ENCODE measurements around the gene PDE8B. TPM values are rescaled to one million over a fixed set of nuclear protein-coding genes. Genes with fewer than 3 reads are reported as not detected.

The PDE8B gene
- total RNA-seq, 1 donor from 2014 or later, result 4.9 TPM

GRCh38 chr5:77250021-77250420 is 39.5 kb downstream of the PDE8B start:
- Histone ChIP-seq H3K27ac (no peak overlapping the region), H3K4me1 (no peaks in the 10 kb centered on the region), H3K36me3 (no peaks in the 10 kb centered on the region), H3K4me3 (no peak overlapping the region), H3K27me3 (no peaks in the 10 kb centered on the region), H3K9me3 (no peaks in the 10 kb centered on the region)
- no peak for TF ChIP-seq CTCF (IDR thresholded peaks at IDR 0.05)
- intact Hi-C loops (cut with DNase I), result no loop called here
- ATAC-seq (no peak), DNase-seq (no peak)

- Histone ChIP-seq H3K4me1 (no peaks in the 10 kb centered on the region), H3K9me3 (no peaks in the 10 kb centered on the region), H3K36me3 (no peaks in the 10 kb centered on the region), H3K4me3 (no peak overlapping the region), H3K27me3 (no peaks in the 10 kb centered on the region), H3K27ac (no peak overlapping the region)
- TF ChIP-seq CTCF (IDR thresholded peaks at IDR 0.05), result no peak
- intact Hi-C loops (cut with DNase I), result no loop called here
- ATAC-seq, result no peak
- DNase-seq, result no peak
Observed at GRCh38 chr5:77251921-77252320, 41.4 kb downstream of the PDE8B start.

GRCh38 chr5:77255617-77256016 is 45.1 kb downstream of the PDE8B start:
- DNase-seq (no peak), ATAC-seq (peak; percentile 75)
- Histone ChIP-seq H3K9me3 (no peaks in the 10 kb centered on the region), H3K4me3 (no peak overlapping the region), H3K36me3 (no peaks in the 10 kb centered on the region), H3K4me1 (no peaks in the 10 kb centered on the region), H3K27ac (no peak overlapping the region), H3K27me3 (no peaks in the 10 kb centered on the region)
- no peak for TF ChIP-seq CTCF (IDR thresholded peaks at IDR 0.05)
- intact Hi-C loops (cut with DNase I), result no loop called here

- no peaks in the 10 kb centered on the region for H3K4me1 ChIP-seq
- intact Hi-C loops (cut with DNase I), result no loop called here
- DNase-seq, result no peak
- H3K9me3 ChIP-seq, result no peaks in the 10 kb centered on the region
- H3K27ac ChIP-seq, result no peak overlapping the region
- no peak for ATAC-seq
- H3K4me3 ChIP-seq, result no peak overlapping the region
- no peaks in the 10 kb centered on the region for H3K27me3 ChIP-seq
- TF ChIP-seq CTCF (IDR thresholded peaks at IDR 0.05), result no peak
- H3K36me3 ChIP-seq, result no peaks in the 10 kb centered on the region
Observed at GRCh38 chr5:77256406-77256805, 45.9 kb downstream of the PDE8B start.

- Histone ChIP-seq H3K27me3 (no peaks in the 10 kb centered on the region), H3K36me3 (no peaks in the 10 kb centered on the region), H3K9me3 (no peaks in the 10 kb centered on the region), H3K27ac (no peak overlapping the region), H3K4me3 (no peak overlapping the region), H3K4me1 (no peaks in the 10 kb centered on the region)
- no peak for TF ChIP-seq CTCF (IDR thresholded peaks at IDR 0.05)
- intact Hi-C loops (cut with DNase I), result no loop called here
- no peak for ATAC-seq
- no peak for DNase-seq
Observed at GRCh38 chr5:77258652-77259051, 48.2 kb downstream of the PDE8B start.

GRCh38 chr5:77259476-77259875 is 49.0 kb downstream of the PDE8B start:
- no peaks in the 10 kb centered on the region for H3K4me1 ChIP-seq
- no peaks in the 10 kb centered on the region for H3K9me3 ChIP-seq
- no peak for TF ChIP-seq CTCF (IDR thresholded peaks at IDR 0.05)
- intact Hi-C loops (cut with DNase I), result no loop called here
- no peak overlapping the region for H3K4me3 ChIP-seq
- no peaks in the 10 kb centered on the region for H3K27me3 ChIP-seq
- DNase-seq, result no peak
- no peak overlapping the region for H3K27ac ChIP-seq
- ATAC-seq, result peak; percentile 53
- H3K36me3 ChIP-seq, result no peaks in the 10 kb centered on the region
